ENCODE results near the gene RASSF1.

Gene RASSF1

DNA sequence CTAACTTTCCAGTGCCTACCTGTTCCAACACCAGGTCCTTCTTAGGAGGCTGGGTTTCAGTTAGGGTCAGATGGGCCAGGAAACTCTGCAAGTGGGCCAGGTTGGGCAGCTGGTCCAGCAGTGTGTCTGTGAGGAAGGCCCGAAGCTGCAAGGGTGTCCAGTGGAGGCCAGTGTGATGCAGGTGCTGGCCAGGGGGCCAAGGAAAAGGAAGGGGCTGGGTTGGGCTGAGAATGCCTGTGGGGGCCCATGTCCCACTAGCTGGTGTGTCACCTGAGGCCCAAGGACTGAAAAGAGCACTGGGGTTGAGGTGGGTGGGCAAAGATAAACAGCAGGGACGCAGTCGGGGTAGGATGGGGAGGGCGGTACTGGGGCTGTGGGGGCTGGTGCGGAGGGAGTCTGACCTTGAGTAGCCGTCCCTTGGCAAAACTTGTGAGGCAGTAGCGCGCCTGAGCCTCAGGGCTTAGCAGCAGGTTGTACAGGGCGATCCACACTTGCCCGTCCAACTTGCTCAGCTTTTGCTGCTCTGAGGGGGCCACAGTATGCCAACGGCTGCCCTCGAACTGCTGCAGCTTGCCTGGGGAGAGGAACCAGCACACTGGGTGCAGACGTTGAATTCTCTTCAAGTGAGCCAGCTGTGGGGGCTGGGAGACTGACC is 1.5 kb upstream of the RASSF1 start:
- no peak for DNase-seq

DNA sequence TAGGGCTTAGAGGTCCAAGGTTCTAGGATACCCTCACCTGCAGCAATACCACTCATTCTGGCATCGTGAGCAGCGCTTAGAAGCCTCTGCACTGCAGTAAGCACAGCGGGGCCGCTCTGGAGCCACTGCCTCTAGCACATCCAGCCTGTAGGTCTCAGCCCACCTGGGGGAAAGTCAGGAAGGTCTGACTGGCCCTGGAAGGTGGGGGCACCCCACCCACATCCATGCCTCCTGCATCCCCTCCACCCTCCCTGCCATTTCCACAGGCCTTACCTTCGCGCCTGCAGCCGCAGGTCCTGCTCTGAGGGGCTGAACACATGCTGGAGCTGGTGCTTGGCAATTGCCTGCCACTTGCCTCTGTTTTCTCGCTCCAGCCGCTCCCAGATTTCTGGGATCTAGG is 901 bp upstream of the RASSF1 start:
- no peak for DNase-seq

DNA sequence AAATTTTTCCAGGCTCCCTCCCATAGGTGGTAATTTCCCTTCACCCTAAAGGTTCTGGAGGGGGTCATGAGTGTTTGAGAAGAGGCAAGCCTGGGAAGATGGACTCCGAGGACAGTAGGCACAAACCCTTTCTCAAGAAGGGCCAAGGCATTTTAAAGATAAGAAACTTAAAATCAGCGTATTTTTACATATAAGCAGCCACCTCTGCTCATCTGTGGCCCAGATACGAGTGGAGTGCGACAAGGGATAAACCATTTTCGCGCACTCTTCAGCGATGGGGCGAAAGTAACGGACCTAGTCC is 539 bp downstream of the RASSF1 start:
- DNase-seq = no peak

DNA sequence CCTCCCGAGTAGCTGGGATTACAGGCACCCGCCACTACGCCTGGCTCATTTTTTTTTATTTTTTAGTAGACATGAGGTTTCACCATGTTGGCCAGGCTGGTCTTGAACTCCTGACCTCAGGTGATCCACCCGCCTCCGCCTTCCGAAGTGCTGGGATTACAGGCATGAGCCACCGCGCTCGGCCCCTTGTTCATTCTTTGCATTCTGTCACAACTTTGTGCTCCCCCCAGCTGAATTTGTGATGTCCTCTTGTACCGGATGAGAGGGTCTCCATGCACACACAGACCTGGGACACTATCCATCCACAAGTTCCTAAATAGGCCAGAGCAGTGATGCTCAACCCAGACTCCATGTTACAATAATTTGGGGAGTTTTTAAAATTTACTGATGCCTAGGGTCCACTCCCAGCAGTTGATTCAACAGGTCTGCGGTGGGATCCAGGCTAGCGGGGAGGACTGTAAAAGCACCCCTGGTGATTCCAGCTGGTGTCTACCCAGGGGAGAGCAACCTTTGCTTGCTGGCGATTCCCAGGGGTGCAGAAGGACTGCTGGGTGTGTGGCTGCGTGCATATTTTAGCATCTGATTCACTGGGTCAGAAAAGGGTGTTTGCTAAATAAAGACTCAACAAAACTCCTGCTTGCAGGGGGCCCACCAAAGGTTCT is 1.0 kb downstream of the RASSF1 start:
- DNase-seq = no peak

GRCh38 chr3:50338965-50339364 is 1.7 kb downstream of the RASSF1 start:
- DNase-seq = peak; percentile 47

GRCh38 chr3:50337175-50337861 is 3.3 kb downstream of the RASSF1 start:
- peak; percentile 98 for DNase-seq

DNA sequence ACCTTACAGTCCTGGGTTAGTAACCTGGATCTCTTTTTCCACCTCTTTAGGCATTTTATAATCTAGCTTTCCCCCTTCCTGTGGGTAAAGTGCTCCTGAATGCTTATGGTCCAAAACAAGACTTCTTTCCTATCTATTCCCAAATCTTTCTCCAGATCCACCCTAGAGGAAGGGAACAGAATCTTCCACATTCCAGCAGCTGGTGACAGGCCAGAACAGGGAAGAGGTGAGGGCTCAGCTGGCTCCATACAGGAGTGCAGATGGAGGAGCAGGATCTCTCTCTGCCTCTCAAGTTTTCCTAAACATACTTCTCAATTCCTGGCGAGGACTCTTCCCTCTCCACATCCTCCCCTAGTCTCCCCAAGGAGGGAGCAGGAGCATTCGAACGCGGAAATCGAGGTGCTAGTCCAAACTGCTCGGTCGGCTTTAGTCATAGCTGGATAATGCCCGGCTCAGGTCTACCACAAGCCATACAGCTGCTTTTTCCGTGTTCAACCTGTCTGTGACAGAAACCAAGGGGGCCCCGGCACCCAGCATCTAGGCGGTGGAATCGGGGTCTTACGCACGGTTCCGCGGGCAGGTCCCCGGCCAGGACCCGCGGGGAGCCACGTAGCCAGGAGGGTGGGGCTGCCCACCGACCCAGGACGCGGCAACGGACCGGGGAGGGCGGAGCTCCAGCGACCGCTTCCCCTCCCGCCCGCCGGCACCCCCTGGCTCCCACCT is 4.0 kb downstream of the RASSF1 start:
- DNase-seq = no peak

- DNase-seq = no peak
Measured at GRCh38 chr3:50334339-50335075, 6.1 kb downstream of the RASSF1 start.

GRCh38 chr3:50333744-50334328 is 6.8 kb downstream of the RASSF1 start:
- DNase-seq = no peak

DNA sequence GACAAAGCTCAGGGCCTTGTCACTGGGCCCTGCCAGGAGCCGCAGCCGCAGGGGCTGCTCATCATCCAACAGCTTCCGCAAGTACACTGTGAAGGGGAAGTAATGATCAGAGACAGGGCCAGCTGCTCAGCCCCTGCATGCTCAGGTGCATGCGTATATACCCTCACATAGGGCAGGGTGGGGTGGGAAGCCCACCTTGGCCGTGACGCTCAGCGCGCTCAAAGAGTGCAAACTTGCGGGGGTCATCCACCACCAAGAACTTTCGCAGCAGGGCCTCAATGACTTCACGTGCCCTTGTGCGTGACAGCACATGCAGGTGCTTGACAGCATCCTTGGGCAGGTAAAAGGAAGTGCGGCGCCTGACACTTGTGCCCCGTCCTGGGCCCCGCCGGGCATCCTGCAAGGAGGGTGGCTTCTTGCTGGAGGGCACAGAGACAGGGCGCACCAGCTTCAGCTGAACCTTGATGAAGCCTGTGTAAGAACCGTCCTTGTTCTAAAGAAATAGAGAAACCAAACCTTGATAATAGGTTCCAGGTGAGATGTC is 9.2 kb downstream of the RASSF1 start:
- DNase-seq = no peak

DNA sequence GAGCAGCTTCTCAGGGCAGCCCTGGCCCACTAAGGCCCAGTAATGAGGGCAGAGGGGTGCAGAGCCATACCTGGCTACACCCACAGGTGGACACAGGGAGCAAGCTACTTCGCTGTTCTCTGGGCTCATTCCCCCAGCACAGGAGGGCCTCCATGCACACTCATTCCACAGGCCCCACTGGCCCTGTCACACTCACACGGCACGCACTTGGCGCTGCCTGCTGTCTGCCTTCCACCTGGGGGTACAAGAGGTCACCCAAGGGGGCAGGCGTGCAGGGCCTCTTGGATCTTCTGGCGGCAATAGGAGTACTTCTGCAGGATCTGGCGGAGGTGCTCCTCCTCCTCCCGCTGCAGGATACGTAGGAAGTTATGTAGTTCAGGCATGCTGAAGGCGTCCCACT is 10.3 kb downstream of the RASSF1 start:
- no peak for DNase-seq

- peak; percentile 95 for DNase-seq
Measured at GRCh38 chr3:50327943-50328691, 12.5 kb downstream of the RASSF1 start, which contains the start of gene TUSC2. Gene TUSC2 (minus strand): TSS chr3:50328223. CDS start chr3:50328099, 124 bp downstream.

DNA sequence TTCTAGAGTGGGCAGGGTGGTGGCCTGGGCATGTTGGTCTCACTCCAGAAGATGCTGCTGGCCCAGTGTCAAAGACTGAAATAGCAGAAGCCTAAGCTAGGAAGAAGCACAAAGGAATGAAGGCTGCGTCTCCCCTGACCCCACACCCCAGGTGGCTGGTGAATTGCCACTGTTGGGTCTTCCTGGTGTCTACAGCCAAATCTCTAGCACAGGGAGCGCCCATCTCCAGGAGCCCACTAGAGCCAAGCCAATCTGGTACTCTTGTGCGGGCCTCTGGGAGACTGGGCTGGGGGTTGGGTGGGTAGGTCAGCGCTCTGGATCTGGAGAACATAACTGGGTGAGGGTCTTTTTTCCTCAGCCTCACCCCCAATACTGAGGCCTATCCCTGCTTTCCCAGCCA is 13.5 kb downstream of the RASSF1 start:
- no peak for DNase-seq

DNA sequence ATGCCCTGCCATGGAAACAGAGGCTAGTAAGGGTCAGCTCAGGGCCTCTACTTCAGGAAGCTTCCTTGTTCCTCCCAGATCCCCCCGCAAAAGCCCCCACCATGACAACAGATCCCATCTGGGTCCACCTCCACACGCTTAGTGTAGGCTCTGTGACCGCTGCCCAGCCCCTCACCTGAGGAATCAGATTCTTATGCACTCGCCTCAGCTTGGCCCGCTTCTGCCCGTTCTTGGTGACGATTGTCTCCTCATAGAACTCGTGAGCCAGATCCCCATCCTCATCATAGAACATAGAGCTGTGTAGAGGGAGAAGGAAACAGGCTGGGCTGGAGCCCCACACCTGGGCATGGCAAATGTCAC is 14.5 kb downstream of the RASSF1 start:
- DNase-seq = no peak

GRCh38 chr3:50325497-50326181 is 15.0 kb downstream of the RASSF1 start:
- DNase-seq = no peak

GRCh38 chr3:50325113-50325480 is 15.5 kb downstream of the RASSF1 start:
- DNase-seq = no peak

GRCh38 chr3:50324351-50325112 is 16.1 kb downstream of the RASSF1 start:
- DNase-seq = peak; percentile 46

DNA sequence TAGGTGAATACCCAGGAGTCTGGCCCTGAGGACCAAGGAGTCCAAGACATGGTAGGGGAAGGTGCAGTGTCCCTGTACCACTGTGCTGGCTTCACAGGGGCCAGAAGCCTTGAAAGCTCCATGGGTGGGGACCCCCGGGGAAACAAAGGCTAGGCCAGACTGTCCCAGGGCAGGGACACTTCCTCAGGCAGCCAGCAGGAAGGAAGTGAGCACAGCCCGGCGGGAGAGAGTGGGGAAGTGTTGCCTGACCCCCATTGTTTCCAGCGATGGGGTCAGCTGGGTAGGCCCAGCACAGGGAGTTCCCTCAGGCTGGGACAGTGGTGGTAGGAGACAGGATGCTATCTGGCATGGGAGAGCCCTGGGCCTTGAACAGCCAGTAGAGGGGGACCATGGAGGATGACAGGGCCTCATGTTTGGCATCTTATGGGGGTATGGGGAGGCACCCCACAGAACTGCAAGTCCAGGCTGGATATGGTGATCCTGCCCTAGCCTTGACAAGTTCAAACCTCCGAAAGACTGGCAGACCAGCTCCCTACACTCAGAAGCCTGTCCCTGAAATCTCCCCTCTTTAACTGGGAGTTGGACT is 16.9 kb downstream of the RASSF1 start:
- DNase-seq = no peak

- no peak for DNase-seq
Measured at GRCh38 chr3:50323092-50323600, 17.5 kb downstream of the RASSF1 start.

Data from MV-4-11 (cell line).